GM18861 (cell line): ENCODE results near the gene TLDC2.

Experiments
- ATAC-seq: cut with Tn5 transposase; IDR thresholded peaks from one replicate; pipeline ENCODE4 v1.9.1; 2021; ENCODE audit not compliant: unreplicated experiment

TLDC2 gene

DNA sequence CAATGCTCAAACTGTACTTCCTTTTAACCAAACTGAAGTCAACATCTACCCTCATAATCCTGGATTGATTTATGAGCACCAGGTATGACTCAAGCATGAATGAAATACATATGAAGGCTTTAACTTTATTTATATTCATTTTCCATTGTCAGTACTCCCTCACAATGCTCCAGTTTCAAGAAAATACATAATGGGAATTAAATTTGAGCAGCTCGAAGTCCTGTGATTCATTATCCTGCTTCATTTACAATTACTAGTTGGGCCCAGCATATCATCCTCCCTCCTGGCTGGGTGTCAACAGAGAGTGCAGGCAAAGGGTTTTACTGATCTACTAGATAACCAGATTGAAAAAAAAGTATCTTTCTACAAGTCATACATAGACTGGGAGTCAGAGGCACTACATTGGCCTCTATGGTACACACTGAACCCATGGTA is 65.5 kb downstream of the TLDC2 start:
- no peak for ATAC-seq
